H1 (cell line): Measurements from ENCODE around the gene TSG101. TPM values are rescaled to one million over a fixed set of nuclear protein-coding genes. Genes with fewer than 3 reads are reported as not detected.

Experiments
- CTCF ChIP-seq, 3 experiments: IDR thresholded peaks; 1 replicate in 2 of 3; 2 replicates in 1 of 3; pipeline versions ENCODE4 v1.5.1 to v1.6.1; 2011; ENCODE audit warnings: low read length in 3 of 3, mild to moderate bottlenecking in 3 of 3, inconsistent platforms in 2 of 3, low read depth in 1 of 3, moderate library complexity in 1 of 3; ENCODE audit not compliant: insufficient read depth in 1 of 3; ENCODE audit errors: control extremely low read depth in 1 of 3
- JUND ChIP-seq: IDR thresholded peaks from 2 replicates; pipeline ENCODE4 v1.6.1; 2011; ENCODE audit warnings: mild to moderate bottlenecking, improper control_type of control experiment, low read length
- MAX ChIP-seq: IDR thresholded peaks from 2 replicates; pipeline ENCODE4 v1.6.1; 2012; ENCODE audit warnings: inconsistent platforms
- polyA plus RNA-seq, 7 experiments: library from polyadenylated mRNA; depleted of rRNA in 3 of 7; stranded (reverse) in 5 of 7; unstranded in 2 of 7; fragments of >200 nt in 5 of 7; fragments of 200-250 nt in 2 of 7; gene quantifications; 1 replicate in 5 of 7; 2 replicates in 1 of 7; 4 replicates in 1 of 7; pipeline versions ENCODE4 v1.2.1 to v1.2.3, GENCODE V29; 2011 to 2013; ENCODE audit warnings: missing spikeins in 2 of 7, mixed read lengths in 2 of 7
- total RNA-seq: library from RNA; stranded (reverse); fragmentation: NEBNext Ultra II Directional; extraction: Animal tissue kit (Norgen Biotek cat#: 25700); gene quantifications from 2 replicates; pipeline ENCODE4 v1.2.1, GENCODE V29; 2021

Gene TSG101
- total and polyA plus RNA-seq, 2 of the 8 experiments (the other 6 are each of a cell fraction or from before 2014, with no cell fraction given): 50.8 to 151 TPM

- no peak for TF ChIP-seq CTCF (IDR thresholded peaks at IDR 0.05; ENCODE audit: control extremely low read depth in 1 of 3, insufficient read depth in 1 of 3, low read depth in 1 of 3, low read length in 3 of 3)
- no peak for TF ChIP-seq MAX
- no peak for TF ChIP-seq JUND
- TF ChIP-seq, all 59 proteins: peak for 0
Measured at GRCh38 chr11:18566406-18566805, 39.7 kb upstream of the TSG101 start (continued).
